Measurements from ENCODE around the gene ABHD2.
"Not testable (repeated sequence)": the region's sequence is repeated elsewhere in the genome, so short reads cannot be mapped to it uniquely, and the experiment has no call there.

Gene ABHD2

GRCh38 chr15:89075846-89076245 is 12.4 kb upstream of the ABHD2 start:
- no peak for DNase-seq

GRCh38 chr15:89077750-89078149 is 10.5 kb upstream of the ABHD2 start:
- no peak for DNase-seq

- DNase-seq, result no peak
Measured at GRCh38 chr15:89078851-89079810, 9.1 kb upstream of the ABHD2 start.

GRCh38 chr15:89081878-89082277 is 6.4 kb upstream of the ABHD2 start:
- no peak for DNase-seq

GRCh38 chr15:89083246-89083645 is 5.0 kb upstream of the ABHD2 start:
- no peak for DNase-seq

GRCh38 chr15:89085289-89085926 is 2.8 kb upstream of the ABHD2 start:
- no peak for DNase-seq

GRCh38 chr15:89085933-89086332 is 2.3 kb upstream of the ABHD2 start:
- DNase-seq, result not testable (repeated sequence)

- not testable (repeated sequence) for DNase-seq
Measured at GRCh38 chr15:89086390-89086789, 1.9 kb upstream of the ABHD2 start.

GRCh38 chr15:89087161-89087829 is 961 bp upstream of the ABHD2 start:
- DNase-seq, result no peak

- peak; percentile 67 for DNase-seq
Measured at GRCh38 chr15:89088605-89089315, 504 bp downstream of the ABHD2 start.

GRCh38 chr15:89089316-89090230 is 1.3 kb downstream of the ABHD2 start:
- no peak for DNase-seq

GRCh38 chr15:89090791-89091626 is 2.8 kb downstream of the ABHD2 start:
- DNase-seq, result peak; percentile 81

- no peak for DNase-seq
Measured at GRCh38 chr15:89091627-89092220, 3.5 kb downstream of the ABHD2 start.

GRCh38 chr15:89093509-89093908 is 5.3 kb downstream of the ABHD2 start:
- no peak for DNase-seq

- DNase-seq, result no peak
Measured at GRCh38 chr15:89095073-89095472, 6.8 kb downstream of the ABHD2 start.

GRCh38 chr15:89095556-89095955 is 7.3 kb downstream of the ABHD2 start:
- DNase-seq, result no peak

GRCh38 chr15:89096664-89097063 is 8.4 kb downstream of the ABHD2 start:
- DNase-seq, result no peak

- DNase-seq, result no peak
Measured at GRCh38 chr15:89097313-89097712, 9.1 kb downstream of the ABHD2 start.

GRCh38 chr15:89098281-89098680 is 10.0 kb downstream of the ABHD2 start:
- DNase-seq, result no peak

GRCh38 chr15:89099968-89100367 is 11.7 kb downstream of the ABHD2 start:
- no peak for DNase-seq

Data from activated effector memory CD4-positive, alpha-beta T cell treated with anti-CD3 and anti-CD28 coated beads, Interleukin-2, amount 50 U/mL, for 16 hours (primary cell).